ENCODE results near the gene KIAA1549.

KIAA1549 gene

GRCh38 chr7:138825049-138825721 lies 156.0 kb downstream of the KIAA1549 start:
- in situ Hi-C loops (cut with MboI; ENCODE audit: low sequenced_read_pairs, unreplicated experiment): no loop called here
- no peak for DNase-seq (ENCODE audit: low spot score)

GRCh38 chr7:138822867-138823535 lies 158.2 kb downstream of the KIAA1549 start:
- TF ChIP-seq CTCF (IDR thresholded peaks at IDR 0.05; ENCODE audit: borderline replicate concordance, control extremely low read depth, extremely low read depth, insufficient read depth, missing control alignments): no peak
- in situ Hi-C loops (cut with MboI; ENCODE audit: low sequenced_read_pairs, unreplicated experiment): no loop called here
- DNase-seq (ENCODE audit: low spot score): no peak

More at GRCh38 chr7:138825049-138825721, 156.0 kb downstream of the KIAA1549 start:
- TF ChIP-seq CTCF (IDR thresholded peaks at IDR 0.05; ENCODE audit: borderline replicate concordance, control extremely low read depth, extremely low read depth, insufficient read depth, missing control alignments): no peak

GRCh38 chr7:138821912-138822311 lies 159.3 kb downstream of the KIAA1549 start:
- in situ Hi-C loops (cut with MboI; ENCODE audit: low sequenced_read_pairs, unreplicated experiment): no loop called here
- TF ChIP-seq CTCF (IDR thresholded peaks at IDR 0.05; ENCODE audit: borderline replicate concordance, control extremely low read depth, extremely low read depth, insufficient read depth, missing control alignments): no peak
- DNase-seq (ENCODE audit: low spot score): no peak

- TF ChIP-seq CTCF (IDR thresholded peaks at IDR 0.05; ENCODE audit: borderline replicate concordance, control extremely low read depth, extremely low read depth, insufficient read depth, missing control alignments): no peak
Measured at GRCh38 chr7:138819625-138820024, 161.6 kb downstream of the KIAA1549 start.

GRCh38 chr7:138816650-138817049 lies 164.5 kb downstream of the KIAA1549 start:
- no peak for TF ChIP-seq CTCF (IDR thresholded peaks at IDR 0.05; ENCODE audit: borderline replicate concordance, control extremely low read depth, extremely low read depth, insufficient read depth, missing control alignments)
- DNase-seq (ENCODE audit: low spot score): no peak
- in situ Hi-C loops (cut with MboI; ENCODE audit: low sequenced_read_pairs, unreplicated experiment): no loop called here

More at GRCh38 chr7:138819625-138820024, 161.6 kb downstream of the KIAA1549 start:
- in situ Hi-C loops (cut with MboI; ENCODE audit: low sequenced_read_pairs, unreplicated experiment): no loop called here
- no peak for DNase-seq (ENCODE audit: low spot score)

- in situ Hi-C loops (cut with MboI; ENCODE audit: low sequenced_read_pairs, unreplicated experiment): no loop called here
- no peak for TF ChIP-seq CTCF (IDR thresholded peaks at IDR 0.05; ENCODE audit: borderline replicate concordance, control extremely low read depth, extremely low read depth, insufficient read depth, missing control alignments)
- no peak for DNase-seq (ENCODE audit: low spot score)
Measured at GRCh38 chr7:138814816-138815332, 166.3 kb downstream of the KIAA1549 start.
